Fibroblast of villous mesenchyme (primary cell): ENCODE measurements around the gene DNAAF6. TPM values are rescaled to one million over a fixed set of nuclear protein-coding genes. Genes with fewer than 3 reads are reported as not detected.
"Not testable (repeated sequence)": the region's sequence is repeated elsewhere in the genome, so short reads cannot be mapped to it uniquely, and the experiment has no call there.

Experiments used
- DNase-seq: peaks from one replicate; pipeline ENCODE4 v3.0.0-alpha.2; 2010; ENCODE audit warnings: low read depth
- H3K4me3 ChIP-seq: 2 replicates; pipeline ENCODE4 v1.5.1; 2011; ENCODE audit warnings: low read depth, mild to moderate bottlenecking, low read length
- total RNA-seq: library from RNA; depleted of rRNA; stranded (reverse); fragments of >200 nt; gene quantifications from 2 replicates; pipeline ENCODE4 v1.2.3, GENCODE V29; 2012
- TF ChIP-seq, protein P1 (sequence below): IDR thresholded peaks from 2 replicates; pipeline ENCODE4 v1.5.1; 2012; ENCODE audit warnings: low read depth, mild to moderate bottlenecking, low read length; ENCODE audit not compliant: insufficient read depth

Gene DNAAF6
- total RNA-seq, 1 donor = not detected

DNA sequence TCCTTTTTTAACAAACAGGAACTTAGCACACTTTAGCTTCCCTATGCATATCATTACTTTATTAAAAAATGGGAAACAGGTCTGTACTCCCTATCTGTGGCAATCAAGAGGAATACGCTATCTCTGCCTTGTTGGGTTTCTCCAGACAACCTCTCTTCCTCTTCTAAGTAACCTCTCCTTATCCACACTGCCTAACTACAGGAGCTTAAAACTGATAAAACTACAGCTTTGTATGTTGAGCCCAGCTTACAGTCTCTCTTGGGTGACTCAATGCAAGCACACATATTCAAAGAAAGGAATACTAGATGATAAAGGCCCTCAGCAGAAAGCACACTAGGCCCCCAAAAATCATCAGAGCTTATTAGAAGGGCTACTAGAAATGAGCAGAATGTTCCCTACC lies 9.1 kb upstream of the DNAAF6 start:
- TF ChIP-seq, protein P1, sequence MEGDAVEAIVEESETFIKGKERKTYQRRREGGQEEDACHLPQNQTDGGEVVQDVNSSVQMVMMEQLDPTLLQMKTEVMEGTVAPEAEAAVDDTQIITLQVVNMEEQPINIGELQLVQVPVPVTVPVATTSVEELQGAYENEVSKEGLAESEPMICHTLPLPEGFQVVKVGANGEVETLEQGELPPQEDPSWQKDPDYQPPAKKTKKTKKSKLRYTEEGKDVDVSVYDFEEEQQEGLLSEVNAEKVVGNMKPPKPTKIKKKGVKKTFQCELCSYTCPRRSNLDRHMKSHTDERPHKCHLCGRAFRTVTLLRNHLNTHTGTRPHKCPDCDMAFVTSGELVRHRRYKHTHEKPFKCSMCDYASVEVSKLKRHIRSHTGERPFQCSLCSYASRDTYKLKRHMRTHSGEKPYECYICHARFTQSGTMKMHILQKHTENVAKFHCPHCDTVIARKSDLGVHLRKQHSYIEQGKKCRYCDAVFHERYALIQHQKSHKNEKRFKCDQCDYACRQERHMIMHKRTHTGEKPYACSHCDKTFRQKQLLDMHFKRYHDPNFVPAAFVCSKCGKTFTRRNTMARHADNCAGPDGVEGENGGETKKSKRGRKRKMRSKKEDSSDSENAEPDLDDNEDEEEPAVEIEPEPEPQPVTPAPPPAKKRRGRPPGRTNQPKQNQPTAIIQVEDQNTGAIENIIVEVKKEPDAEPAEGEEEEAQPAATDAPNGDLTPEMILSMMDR = no peak
- no peak for DNase-seq
- H3K4me3 ChIP-seq = no peak overlapping the region

DNA sequence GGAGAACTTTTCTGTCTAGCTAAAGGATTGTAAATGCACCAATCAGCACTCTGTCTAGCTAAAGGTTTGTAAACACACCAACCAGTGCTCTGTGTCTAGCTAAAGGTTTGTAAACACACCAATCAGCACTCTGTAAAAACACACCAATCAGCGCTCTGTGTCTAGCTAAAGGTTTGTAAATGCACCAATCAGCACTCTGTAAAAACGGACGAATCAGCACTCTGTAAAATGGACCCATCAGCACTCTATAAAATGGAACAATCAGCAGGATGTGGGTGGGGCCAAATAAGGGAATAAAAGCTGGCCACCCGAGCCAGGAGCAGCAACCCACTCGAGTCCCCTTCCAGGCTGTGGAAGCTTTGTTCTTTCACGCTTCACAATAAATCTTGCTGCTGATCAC lies 8.3 kb upstream of the DNAAF6 start:
- H3K4me3 ChIP-seq, DNase-seq: not testable (repeated sequence)

DNA sequence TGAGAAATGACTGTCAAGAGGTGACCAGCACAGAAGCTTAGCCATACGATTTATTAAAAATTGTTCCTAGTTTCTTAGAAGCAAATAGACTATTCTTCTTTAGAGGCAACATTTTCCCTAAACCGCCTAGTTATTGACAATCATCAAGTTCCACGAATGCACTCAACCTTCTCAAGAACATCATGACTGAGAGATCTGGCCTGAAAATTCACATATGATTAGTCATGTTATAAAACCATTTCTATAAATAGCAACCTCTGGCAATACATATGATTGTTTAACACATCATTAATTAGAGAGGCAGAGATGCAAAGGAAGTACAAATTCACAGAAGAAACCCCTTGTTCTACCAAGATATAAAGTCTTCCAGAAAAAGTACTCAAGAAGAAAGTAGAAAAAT lies 6.9 kb upstream of the DNAAF6 start:
- no peak for DNase-seq
- no peak overlapping the region for H3K4me3 ChIP-seq
- TF ChIP-seq, protein P1 = no peak

DNA sequence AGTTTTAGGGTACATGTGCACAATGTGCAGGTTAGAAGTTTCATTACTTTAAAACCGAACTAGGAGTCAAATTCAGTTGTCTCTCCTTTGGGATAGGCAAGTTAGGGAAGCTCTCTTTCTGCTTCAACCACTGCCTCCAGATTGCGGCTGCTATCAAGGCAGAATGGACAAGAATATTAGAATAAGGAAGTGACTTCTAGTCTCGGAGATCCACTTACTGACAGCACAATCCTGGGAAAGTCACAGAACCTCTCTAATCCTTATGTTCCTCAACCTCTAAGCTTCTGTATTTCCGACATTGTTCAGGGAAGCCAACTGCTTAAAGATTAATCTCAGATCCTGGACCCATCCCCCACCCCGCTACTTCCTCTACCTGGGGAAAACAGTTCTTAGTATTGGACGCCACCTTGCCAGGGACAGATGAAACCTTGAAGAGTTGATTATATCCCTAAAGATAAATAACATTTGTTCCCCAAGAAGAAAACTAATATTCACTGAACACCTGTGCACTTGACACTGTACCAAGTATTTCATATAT lies 2.3 kb upstream of the DNAAF6 start:
- TF ChIP-seq, protein P1 = no peak
- H3K4me3 ChIP-seq = no peak overlapping the region
- no peak for DNase-seq

DNA sequence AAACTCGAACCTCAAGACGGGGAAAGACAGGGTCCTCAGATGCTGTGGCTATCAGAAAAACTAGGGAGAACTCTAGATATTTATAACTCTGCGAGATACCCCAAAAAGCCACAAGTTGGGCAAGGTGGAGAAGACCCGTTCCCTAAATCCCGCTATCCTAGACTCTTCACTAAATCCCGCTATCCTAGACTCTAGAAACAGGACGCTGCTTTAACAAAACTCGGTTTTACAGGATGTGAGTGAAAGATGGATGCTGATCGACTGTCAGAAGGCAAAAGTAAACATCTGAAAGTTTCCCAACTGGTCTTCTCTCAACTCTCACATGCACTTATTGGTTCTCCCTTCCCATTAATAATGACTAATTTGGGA lies 270 bp downstream of the DNAAF6 start:
- no peak overlapping the region for H3K4me3 ChIP-seq
- TF ChIP-seq, protein P1 = no peak
- no peak for DNase-seq

DNA sequence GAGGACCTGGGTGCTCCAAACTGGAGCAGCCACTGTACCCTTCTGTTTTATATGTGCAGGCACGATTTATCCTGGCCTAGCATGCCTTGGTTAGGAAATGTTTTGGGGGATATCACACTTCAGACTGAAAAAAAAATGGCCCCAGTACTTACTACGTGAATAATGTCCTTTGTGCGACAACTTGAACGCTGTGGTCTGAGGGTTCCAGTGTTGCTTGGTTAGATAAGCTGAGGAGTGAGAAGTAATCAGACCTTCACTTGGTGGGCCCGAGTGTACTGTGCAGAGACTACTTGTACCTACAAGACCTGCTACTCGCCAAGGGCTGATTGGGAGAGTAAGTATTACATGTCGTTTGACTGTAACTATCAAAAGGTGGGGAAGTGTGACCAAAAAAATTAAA lies 678 bp downstream of the DNAAF6 start:
- DNase-seq = no peak
- TF ChIP-seq, protein P1 = no peak
- no peak overlapping the region for H3K4me3 ChIP-seq

DNA sequence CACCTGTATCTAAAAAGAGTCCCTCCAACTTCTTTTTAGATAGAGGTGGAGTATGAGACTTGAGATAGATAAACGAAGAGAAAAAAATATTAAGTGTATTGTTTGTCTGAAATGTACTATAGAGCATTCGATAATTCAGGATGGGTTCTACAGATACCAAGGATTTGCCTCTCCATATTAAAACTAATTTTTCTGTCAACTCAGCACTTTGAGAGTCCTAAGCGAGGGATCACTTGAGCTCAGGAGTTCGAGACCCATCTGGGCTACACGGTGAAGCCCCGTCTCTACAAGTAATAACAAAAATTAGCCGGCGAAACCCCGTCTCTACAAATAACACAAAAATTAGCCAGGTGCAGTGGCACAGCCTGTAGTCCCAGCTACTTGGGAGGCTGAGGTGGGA lies 1.5 kb downstream of the DNAAF6 start:
- DNase-seq = no peak
- TF ChIP-seq, protein P1 = no peak
- H3K4me3 ChIP-seq = no peak overlapping the region
